ENCODE data around the gene ALKBH4.
A peak's percentile ranks its signal among the peaks of the same experiment; 100 is the strongest.

ALKBH4 gene

DNA sequence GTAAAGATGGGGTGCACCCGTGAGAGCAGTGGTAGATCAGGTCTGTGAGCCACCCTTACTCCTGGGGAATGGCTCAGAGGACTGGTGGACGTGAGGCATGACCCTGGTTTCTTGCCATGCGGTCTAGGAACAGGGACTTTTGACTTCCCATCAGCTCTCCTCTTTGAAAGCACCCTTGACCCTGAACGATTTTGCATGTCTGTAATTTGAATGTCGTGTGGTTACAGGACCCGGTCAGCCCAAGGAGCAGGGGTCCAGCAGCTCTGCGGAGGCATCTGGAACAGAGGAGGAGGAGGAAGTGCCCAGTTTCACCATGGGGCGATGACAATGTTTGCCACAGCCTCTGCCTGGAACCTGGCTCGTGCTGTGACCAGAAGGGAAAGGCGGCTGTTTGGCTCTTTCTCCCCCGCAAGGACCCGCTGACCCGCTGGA lies 39.9 kb downstream of the ALKBH4 start:
- H3K4me3 ChIP-seq (replicated peaks; ENCODE audit: insufficient read depth, low read length), result no peak overlapping the region
- H3K27ac ChIP-seq (replicated peaks), result peak overlapping the region; percentile 95
- no peak for TF ChIP-seq POLR2AphosphoS5 (IDR thresholded peaks at IDR 0.05; ENCODE audit: low read depth)
- peak; percentile 85 for TF ChIP-seq SPI1 (IDR thresholded peaks at IDR 0.05; ENCODE audit: borderline replicate concordance, low read depth)
- H3K27me3 ChIP-seq (ENCODE audit: insufficient read depth, poor library complexity, severe bottlenecking), result no peaks in the 10 kb centered on the region
- DNase-seq (ENCODE audit: low read depth in 1 of 2, low spot score in 1 of 2), result peak in 1 of 2 experiments; percentile 75

DNA sequence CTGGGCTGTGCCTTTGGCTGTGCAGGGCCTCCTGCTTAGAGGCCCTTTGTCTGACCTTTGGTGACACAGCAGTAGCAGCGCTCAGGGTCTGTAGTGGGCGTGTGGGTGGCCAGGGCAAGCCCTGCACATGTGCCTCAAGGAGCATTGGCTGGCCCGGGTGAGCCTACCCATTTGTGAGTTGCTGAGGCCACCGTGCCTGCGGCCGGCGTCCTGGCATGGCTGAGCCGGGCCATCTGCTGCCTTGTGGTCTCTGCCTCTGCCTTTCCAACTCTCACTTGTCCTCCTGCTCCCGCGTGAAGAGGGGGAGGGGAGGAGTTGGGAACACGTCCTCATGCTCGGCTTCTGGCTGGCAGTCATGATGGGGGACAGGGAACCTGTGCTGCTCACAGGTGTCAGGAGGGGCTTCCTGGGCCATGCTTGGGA lies 40.5 kb downstream of the ALKBH4 start:
- peak in 1 of 2 experiments; percentile 61 for DNase-seq (ENCODE audit: low read depth in 1 of 2, low spot score in 1 of 2)
- Histone ChIP-seq H3K27me3 (ENCODE audit: insufficient read depth, poor library complexity, severe bottlenecking) (no peaks in the 10 kb centered on the region), H3K4me3 (replicated peaks; ENCODE audit: insufficient read depth, low read length) (no peak overlapping the region), H3K27ac (replicated peaks) (peak overlapping the region; percentile 95)
- TF ChIP-seq GABPA (IDR thresholded peaks at IDR 0.05; ENCODE audit: low read depth) (no peak), SPI1 (IDR thresholded peaks at IDR 0.05; ENCODE audit: borderline replicate concordance, low read depth) (no peak), POLR2AphosphoS5 (IDR thresholded peaks at IDR 0.05; ENCODE audit: low read depth) (no peak)

DNA sequence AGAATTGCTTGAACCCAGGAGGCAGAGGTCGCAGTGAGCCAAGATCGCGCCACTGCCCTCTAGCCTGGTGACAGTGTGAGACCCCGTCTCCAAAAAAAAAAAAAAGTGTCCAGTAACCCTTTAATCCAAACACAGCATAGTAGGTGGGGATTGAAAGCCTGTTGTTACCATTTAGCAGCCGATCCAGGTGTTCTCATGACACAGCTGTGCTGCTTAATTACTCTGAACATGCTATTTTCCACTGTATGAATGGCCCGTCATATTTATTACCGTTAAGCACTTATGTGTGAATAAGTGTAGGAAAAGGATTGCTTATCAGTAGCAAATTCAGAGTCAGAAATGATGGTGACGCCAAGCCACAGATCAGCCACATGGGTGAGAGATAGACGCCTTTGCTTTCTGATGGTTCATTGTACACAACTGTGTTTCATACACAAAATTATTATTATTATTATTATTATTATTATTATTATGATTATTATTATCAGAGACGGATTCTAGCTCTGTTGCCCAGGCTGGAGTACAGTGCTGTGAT lies 42.9 kb downstream of the ALKBH4 start:
- H3K27ac ChIP-seq (replicated peaks), result peak overlapping the region; percentile 88
- TF ChIP-seq SPI1 (IDR thresholded peaks at IDR 0.05; ENCODE audit: borderline replicate concordance, low read depth) (no peak), GABPA (IDR thresholded peaks at IDR 0.05; ENCODE audit: low read depth) (no peak), POLR2AphosphoS5 (IDR thresholded peaks at IDR 0.05; ENCODE audit: low read depth) (no peak)
- TF ChIP-seq, protein P1, sequence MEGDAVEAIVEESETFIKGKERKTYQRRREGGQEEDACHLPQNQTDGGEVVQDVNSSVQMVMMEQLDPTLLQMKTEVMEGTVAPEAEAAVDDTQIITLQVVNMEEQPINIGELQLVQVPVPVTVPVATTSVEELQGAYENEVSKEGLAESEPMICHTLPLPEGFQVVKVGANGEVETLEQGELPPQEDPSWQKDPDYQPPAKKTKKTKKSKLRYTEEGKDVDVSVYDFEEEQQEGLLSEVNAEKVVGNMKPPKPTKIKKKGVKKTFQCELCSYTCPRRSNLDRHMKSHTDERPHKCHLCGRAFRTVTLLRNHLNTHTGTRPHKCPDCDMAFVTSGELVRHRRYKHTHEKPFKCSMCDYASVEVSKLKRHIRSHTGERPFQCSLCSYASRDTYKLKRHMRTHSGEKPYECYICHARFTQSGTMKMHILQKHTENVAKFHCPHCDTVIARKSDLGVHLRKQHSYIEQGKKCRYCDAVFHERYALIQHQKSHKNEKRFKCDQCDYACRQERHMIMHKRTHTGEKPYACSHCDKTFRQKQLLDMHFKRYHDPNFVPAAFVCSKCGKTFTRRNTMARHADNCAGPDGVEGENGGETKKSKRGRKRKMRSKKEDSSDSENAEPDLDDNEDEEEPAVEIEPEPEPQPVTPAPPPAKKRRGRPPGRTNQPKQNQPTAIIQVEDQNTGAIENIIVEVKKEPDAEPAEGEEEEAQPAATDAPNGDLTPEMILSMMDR (IDR thresholded peaks at IDR 0.05; ENCODE audit: insufficient read depth, low read length), result no peak
- TF ChIP-seq, protein P2, sequence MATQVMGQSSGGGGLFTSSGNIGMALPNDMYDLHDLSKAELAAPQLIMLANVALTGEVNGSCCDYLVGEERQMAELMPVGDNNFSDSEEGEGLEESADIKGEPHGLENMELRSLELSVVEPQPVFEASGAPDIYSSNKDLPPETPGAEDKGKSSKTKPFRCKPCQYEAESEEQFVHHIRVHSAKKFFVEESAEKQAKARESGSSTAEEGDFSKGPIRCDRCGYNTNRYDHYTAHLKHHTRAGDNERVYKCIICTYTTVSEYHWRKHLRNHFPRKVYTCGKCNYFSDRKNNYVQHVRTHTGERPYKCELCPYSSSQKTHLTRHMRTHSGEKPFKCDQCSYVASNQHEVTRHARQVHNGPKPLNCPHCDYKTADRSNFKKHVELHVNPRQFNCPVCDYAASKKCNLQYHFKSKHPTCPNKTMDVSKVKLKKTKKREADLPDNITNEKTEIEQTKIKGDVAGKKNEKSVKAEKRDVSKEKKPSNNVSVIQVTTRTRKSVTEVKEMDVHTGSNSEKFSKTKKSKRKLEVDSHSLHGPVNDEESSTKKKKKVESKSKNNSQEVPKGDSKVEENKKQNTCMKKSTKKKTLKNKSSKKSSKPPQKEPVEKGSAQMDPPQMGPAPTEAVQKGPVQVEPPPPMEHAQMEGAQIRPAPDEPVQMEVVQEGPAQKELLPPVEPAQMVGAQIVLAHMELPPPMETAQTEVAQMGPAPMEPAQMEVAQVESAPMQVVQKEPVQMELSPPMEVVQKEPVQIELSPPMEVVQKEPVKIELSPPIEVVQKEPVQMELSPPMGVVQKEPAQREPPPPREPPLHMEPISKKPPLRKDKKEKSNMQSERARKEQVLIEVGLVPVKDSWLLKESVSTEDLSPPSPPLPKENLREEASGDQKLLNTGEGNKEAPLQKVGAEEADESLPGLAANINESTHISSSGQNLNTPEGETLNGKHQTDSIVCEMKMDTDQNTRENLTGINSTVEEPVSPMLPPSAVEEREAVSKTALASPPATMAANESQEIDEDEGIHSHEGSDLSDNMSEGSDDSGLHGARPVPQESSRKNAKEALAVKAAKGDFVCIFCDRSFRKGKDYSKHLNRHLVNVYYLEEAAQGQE (IDR thresholded peaks at IDR 0.05; ENCODE audit: insufficient replicate concordance, low read depth), result no peak
- no peak overlapping the region for H3K4me3 ChIP-seq (replicated peaks; ENCODE audit: insufficient read depth, low read length)
- no peak for DNase-seq (ENCODE audit: low read depth in 1 of 2, low spot score in 1 of 2)
- H3K27me3 ChIP-seq (ENCODE audit: insufficient read depth, poor library complexity, severe bottlenecking), result no peaks in the 10 kb centered on the region

DNA sequence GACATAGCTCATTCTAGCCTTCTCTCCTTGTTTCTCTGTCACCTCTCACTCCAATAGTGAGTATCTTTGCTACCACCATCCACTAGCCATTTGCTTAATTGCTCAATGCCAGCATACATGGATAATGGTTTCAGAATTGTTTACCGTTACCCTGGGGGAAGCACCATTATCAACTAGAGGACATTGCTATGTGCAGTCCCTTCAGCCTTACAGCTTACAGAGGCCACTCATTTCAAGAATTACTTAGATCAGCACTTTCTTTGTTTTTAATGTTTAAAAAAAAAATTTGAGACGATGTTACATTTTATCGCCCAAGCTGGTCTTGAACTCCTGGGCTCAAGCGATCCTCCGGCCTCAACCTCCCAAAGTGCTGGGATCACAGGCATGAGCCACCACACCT lies 46.1 kb downstream of the ALKBH4 start:
- Histone ChIP-seq H3K27me3 (ENCODE audit: insufficient read depth, poor library complexity, severe bottlenecking) (no peaks in the 10 kb centered on the region), H3K4me3 (replicated peaks; ENCODE audit: insufficient read depth, low read length) (no peak overlapping the region), H3K27ac (replicated peaks) (peak overlapping the region; percentile 88)
- no peak for DNase-seq (ENCODE audit: low read depth in 1 of 2, low spot score in 1 of 2)
- TF ChIP-seq GABPA (IDR thresholded peaks at IDR 0.05; ENCODE audit: low read depth) (no peak), SPI1 (IDR thresholded peaks at IDR 0.05; ENCODE audit: borderline replicate concordance, low read depth) (no peak), POLR2AphosphoS5 (IDR thresholded peaks at IDR 0.05; ENCODE audit: low read depth) (no peak)
- TF ChIP-seq, protein P2 (IDR thresholded peaks at IDR 0.05; ENCODE audit: insufficient replicate concordance, low read depth), result no peak
- TF ChIP-seq, protein P1 (IDR thresholded peaks at IDR 0.05; ENCODE audit: insufficient read depth, low read length), result no peak

DNA sequence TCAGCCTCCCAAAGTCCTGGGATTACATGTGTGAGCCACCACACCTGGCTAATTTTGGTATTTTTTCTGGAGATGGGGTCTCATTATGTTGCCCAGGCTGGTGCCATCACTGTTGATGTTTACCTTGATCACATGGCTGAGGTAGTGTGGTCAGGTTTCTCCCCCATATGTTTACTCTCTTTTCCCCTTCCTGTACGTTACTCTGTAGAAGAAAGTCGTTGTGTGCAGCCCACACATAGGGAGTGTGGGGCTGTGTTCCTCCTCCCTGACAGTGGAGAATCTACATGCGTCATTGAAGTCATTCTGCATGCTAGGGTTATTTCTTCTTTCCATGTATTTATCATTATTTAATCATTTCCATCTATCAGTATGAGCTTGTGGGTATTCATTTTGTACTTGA lies 47.6 kb downstream of the ALKBH4 start:
- H3K4me3 ChIP-seq (replicated peaks; ENCODE audit: insufficient read depth, low read length), result no peak overlapping the region
- H3K27ac ChIP-seq (replicated peaks), result no peak overlapping the region
- DNase-seq (ENCODE audit: low read depth in 1 of 2, low spot score in 1 of 2), result no peak
- no peak for TF ChIP-seq GABPA (IDR thresholded peaks at IDR 0.05; ENCODE audit: low read depth)
- TF ChIP-seq SPI1 (IDR thresholded peaks at IDR 0.05; ENCODE audit: borderline replicate concordance, low read depth), result no peak
- TF ChIP-seq, protein P2 (IDR thresholded peaks at IDR 0.05; ENCODE audit: insufficient replicate concordance, low read depth), result no peak
- no peaks in the 10 kb centered on the region for H3K27me3 ChIP-seq (ENCODE audit: insufficient read depth, poor library complexity, severe bottlenecking)

Data from HL-60 (cell line).